GM12892 (cell line): ENCODE measurements around the gene ABHD18.
"Not testable (repeated sequence)": the region's sequence is repeated elsewhere in the genome, so short reads cannot be mapped to it uniquely, and the experiment has no call there.

Experiments used
- POLR2A ChIP-seq: IDR thresholded peaks from 2 replicates; pipeline ENCODE4 v1.6.1; 2011; ENCODE audit warnings: low read depth, low read length, control low read depth
- POLR2AphosphoS5 ChIP-seq: IDR thresholded peaks from 2 replicates; pipeline ENCODE4 v1.6.1; 2011; ENCODE audit warnings: low read depth, low read length, control low read depth
- TAF1 ChIP-seq: IDR thresholded peaks from 2 replicates; pipeline ENCODE4 v1.6.1; 2011; ENCODE audit warnings: low read depth, mild to moderate bottlenecking, control low read depth, low read length, borderline replicate concordance

- not testable (repeated sequence) for TF ChIP-seq POLR2AphosphoS5, TAF1, POLR2A
Measured at GRCh38 chr4:127964426-127965061, 662 bp upstream of the ABHD18 start.
